Body of pancreas (tissue), 4 donors: ENCODE measurements around the gene ARHGAP24. TPM values are rescaled to one million over a fixed set of nuclear protein-coding genes. Genes with fewer than 3 reads are reported as not detected.

ENCODE experiments used
- ATAC-seq: fragments of 150-250 bp; one replicate; pipeline ENCODE4 v1.9.1; 2016
- DNase-seq, 4 donors: peaks; one replicate each; pipeline ENCODE4 v3.0.0-alpha.2; 2019
- H3K27ac ChIP-seq, 4 donors: fragments of 200-600 bp; sonication (generic); 1 replicate in 3 of 4; 2 replicates in 1 of 4; pipeline versions ENCODE4 v1.5.1 to v1.6.1; 2016 to 2019; ENCODE audit warnings: mild to moderate bottlenecking in 1 of 4, mixed read lengths in 1 of 4, moderate library complexity in 1 of 4
- H3K27me3 ChIP-seq, 2 donors: fragments of 200-600 bp; sonication (generic); one replicate each; pipeline ENCODE4 v1.6.0; 2016; ENCODE audit warnings: mild to moderate bottlenecking in 1 of 2
- H3K36me3 ChIP-seq, 2 donors: fragments of 200-600 bp; sonication (generic); replicated peaks in 1 of 2; 2 replicates each; pipeline ENCODE4 v1.5.1; 2016; ENCODE audit warnings: low read depth in 2 of 2; ENCODE audit not compliant: insufficient read depth in 1 of 2
- H3K4me1 ChIP-seq: fragments of 200-600 bp; sonication (generic); one replicate; pipeline ENCODE4 v1.6.0; 2016
- H3K4me3 ChIP-seq, 2 donors: fragments of 200-600 bp; sonication (generic); 1 replicate in 1 of 2; 2 replicates in 1 of 2; pipeline ENCODE4 v1.5.1; 2016 to 2019
- H3K9me3 ChIP-seq, 3 donors: fragments of 200-600 bp; sonication (generic); 1 replicate in 2 of 3; 2 replicates in 1 of 3; pipeline ENCODE4 v1.5.1; 2016
- POLR2A ChIP-seq, 3 donors: fragments of 450-650 bp; IDR thresholded peaks; one replicate each; pipeline ENCODE4 v1.6.1; 2016; ENCODE audit warnings: antibody characterized with exemption in 3 of 3, mild to moderate bottlenecking in 2 of 3
- WGBS, 2 donors: methylation state at CpG; one replicate each; pipeline ENCODE4 v1.1.5; 2017; 5-methylcytosine and 5-hydroxymethylcytosine counted together
- intact Hi-C: fragments of 100-400 bp; cut with DNase I; formaldehyde crosslinking; loops from one replicate; pipeline ENCODE4 v1.15.1; 2023
- total RNA-seq, 2 donors: library from RNA; depleted of rRNA; stranded (reverse); fragments of >200 nt; gene quantifications; one replicate each; pipeline ENCODE4 v1.1.0, GENCODE V29; 2016
- TF ChIP-seq, protein P1 (sequence below), 7 experiments: fragments of 450-650 bp in 4 of 7; fragments of 200-600 bp in 3 of 7; sonication (generic) in 3 of 7; IDR thresholded peaks; one replicate each; pipeline ENCODE4 v1.5.1; 2016 to 2019; ENCODE audit warnings: antibody characterized with exemption in 7 of 7

ARHGAP24 gene
- total RNA-seq, 2 donors from 2014 or later: 43.3 to 113 TPM

DNA sequence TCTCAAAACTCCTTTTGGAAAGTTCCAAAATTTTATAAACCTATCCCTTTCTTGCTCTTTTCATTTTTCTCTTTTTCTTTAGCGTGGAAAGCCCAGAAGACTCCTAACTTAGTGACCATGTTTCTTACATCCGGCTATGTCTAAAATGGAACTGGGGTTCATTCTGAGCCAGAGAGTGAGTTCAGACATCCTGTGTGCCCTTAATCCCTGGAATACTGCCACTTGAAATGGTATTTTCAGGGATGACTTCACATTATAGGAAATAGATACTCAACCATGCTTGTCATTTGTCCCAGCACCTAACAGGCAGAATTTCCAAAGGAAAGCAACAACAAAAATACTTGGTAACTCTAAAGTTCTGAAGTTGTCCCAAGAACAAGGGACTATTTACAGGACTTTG, 379.6 kb downstream of the ARHGAP24 start:
- WGBS, 2 donors: 83 to 86% methylated on average over 2 of the region's 2 CpGs
- intact Hi-C loops: no loop called here
- no peak for DNase-seq
- Histone ChIP-seq H3K36me3 (no peaks in the 10 kb centered on the region), H3K4me3 (no peak overlapping the region), H3K27me3 (no peaks in the 10 kb centered on the region), H3K9me3 (no peaks in the 10 kb centered on the region), H3K27ac (no peak overlapping the region), H3K4me1 (peaks cover 4% of the 10 kb centered on the region)
- TF ChIP-seq, protein P1, sequence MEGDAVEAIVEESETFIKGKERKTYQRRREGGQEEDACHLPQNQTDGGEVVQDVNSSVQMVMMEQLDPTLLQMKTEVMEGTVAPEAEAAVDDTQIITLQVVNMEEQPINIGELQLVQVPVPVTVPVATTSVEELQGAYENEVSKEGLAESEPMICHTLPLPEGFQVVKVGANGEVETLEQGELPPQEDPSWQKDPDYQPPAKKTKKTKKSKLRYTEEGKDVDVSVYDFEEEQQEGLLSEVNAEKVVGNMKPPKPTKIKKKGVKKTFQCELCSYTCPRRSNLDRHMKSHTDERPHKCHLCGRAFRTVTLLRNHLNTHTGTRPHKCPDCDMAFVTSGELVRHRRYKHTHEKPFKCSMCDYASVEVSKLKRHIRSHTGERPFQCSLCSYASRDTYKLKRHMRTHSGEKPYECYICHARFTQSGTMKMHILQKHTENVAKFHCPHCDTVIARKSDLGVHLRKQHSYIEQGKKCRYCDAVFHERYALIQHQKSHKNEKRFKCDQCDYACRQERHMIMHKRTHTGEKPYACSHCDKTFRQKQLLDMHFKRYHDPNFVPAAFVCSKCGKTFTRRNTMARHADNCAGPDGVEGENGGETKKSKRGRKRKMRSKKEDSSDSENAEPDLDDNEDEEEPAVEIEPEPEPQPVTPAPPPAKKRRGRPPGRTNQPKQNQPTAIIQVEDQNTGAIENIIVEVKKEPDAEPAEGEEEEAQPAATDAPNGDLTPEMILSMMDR (IDR thresholded peaks at IDR 0.05): no peak
- TF ChIP-seq POLR2A (IDR thresholded peaks at IDR 0.05): no peak
- peak; percentile 53 for ATAC-seq

DNA sequence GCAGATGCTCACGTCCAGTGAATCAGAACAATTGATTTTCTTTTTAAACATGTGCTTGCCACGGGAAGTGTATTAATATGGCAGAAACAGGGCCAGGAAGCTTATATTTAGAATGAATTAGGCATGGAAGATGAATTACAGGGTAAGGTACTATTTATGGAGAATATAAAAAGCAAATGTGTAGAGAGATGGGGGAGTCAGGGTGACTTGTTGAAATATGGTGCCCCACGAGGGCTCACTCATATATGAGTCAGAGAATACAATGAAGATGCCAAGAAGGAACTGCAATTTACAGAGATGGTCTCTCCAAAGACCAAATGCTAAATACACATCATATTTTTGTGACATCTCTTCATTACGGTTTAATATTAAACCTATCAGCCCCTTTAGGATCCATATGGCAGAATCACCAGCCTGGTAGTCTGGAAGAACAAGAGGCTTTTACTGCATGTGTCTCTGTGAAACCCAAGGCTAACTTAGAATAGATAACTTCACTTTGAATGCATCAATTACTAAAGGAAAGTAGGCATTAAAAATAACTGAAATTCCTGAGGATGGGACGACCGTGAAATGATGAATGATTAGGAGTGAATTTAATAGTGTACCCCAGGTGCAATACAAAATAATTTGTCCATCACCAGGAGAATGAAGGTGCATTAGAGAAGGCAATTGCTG, 385.3 kb downstream of the ARHGAP24 start:
- ATAC-seq (no peak), DNase-seq (no peak)
- intact Hi-C loops: no loop called here
- no peaks in the 10 kb centered on the region for H3K36me3 ChIP-seq
- H3K4me1 ChIP-seq: peaks cover 23% of the 10 kb centered on the region
- TF ChIP-seq, protein P1 (IDR thresholded peaks at IDR 0.05): no peak
- no peak for TF ChIP-seq POLR2A (IDR thresholded peaks at IDR 0.05)
- H3K4me3 ChIP-seq: no peak overlapping the region
- H3K9me3 ChIP-seq: no peaks in the 10 kb centered on the region
- no peak overlapping the region for H3K27ac ChIP-seq
- 58 to 65% methylated on average over 6 of the region's 6 CpGs for WGBS, 2 donors
- H3K27me3 ChIP-seq: no peaks in the 10 kb centered on the region

DNA sequence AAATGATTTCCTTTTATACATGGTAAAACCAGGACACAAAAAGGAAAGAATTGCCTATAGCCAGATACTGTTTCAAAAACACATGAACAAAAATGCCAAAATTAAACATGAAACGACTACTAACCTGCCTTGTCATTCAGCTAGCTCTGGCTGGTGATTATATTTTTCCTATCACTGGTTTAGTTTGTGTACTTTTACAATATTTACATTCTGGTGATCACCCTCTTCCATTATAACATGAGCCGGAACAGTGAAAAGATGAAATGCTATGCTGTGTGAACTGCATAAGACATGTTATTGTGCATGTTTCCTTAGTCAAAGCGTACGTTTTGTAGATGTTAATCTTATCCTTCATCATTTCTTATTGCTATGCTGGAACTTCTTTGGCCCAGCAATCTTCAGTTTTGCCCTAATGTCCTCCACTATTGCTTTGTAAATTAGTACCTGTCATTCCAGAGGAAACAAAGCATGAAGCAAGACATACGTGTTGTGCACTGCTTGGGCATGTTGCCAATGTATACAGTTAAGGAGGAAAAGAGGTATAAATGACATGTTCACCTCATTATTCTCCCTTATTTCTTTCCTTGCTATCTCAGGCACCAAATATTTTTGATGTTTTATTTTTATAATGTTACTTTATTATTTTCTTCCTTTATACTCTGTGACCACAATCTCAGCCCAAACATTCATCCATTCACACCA, 386.3 kb downstream of the ARHGAP24 start:
- peak in 3 of 4 donors; percentile 18 to 33 (median 31) for DNase-seq
- Histone ChIP-seq H3K27ac (no peak overlapping the region), H3K27me3 (no peaks in the 10 kb centered on the region), H3K9me3 (no peaks in the 10 kb centered on the region), H3K4me1 (peaks cover 23% of the 10 kb centered on the region), H3K4me3 (no peak overlapping the region), H3K36me3 (no peaks in the 10 kb centered on the region)
- peak; percentile 9 for ATAC-seq
- TF ChIP-seq POLR2A (IDR thresholded peaks at IDR 0.05): no peak
- TF ChIP-seq, protein P1 (IDR thresholded peaks at IDR 0.05): no peak
- 23 to 32% methylated on average over 5 of the region's 5 CpGs for WGBS, 2 donors
- intact Hi-C loops: no loop called here

DNA sequence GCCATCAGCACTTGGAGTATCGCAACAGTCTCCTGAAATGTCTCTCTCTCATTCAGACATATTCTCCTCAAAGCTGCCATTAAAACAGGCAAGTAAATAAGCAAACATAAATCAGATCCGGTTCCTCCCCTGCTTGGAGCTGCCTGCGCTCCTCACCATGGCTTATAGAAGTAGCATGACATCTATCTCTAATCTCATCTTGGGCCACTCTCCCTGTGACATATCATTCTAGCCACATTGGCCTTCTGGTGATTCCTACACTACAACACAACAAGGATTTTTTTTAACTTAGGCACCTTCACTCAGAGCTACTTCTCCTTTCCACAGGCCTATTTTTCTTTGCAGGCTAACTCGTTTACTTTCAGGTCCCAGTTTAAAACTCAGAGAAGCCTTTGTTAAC, 387.9 kb downstream of the ARHGAP24 start:
- DNase-seq (no peak), ATAC-seq (no peak)
- Histone ChIP-seq H3K4me3 (no peak overlapping the region), H3K27ac (no peak overlapping the region), H3K27me3 (no peaks in the 10 kb centered on the region), H3K4me1 (peaks cover 27% of the 10 kb centered on the region), H3K36me3 (no peaks in the 10 kb centered on the region), H3K9me3 (peaks cover 0 to 3% (median 0%) of the 10 kb centered on the region in 3 donors)
- intact Hi-C loops: no loop called here
- WGBS, 2 donors: 78 to 88% methylated on average over 4 of the region's 4 CpGs
- TF ChIP-seq, protein P1 (IDR thresholded peaks at IDR 0.05): no peak
- TF ChIP-seq POLR2A (IDR thresholded peaks at IDR 0.05): no peak
